ENCODE results near the gene ANAPC15. TPM values are rescaled to one million over a fixed set of nuclear protein-coding genes. Genes with fewer than 3 reads are reported as not detected.

The ANAPC15 gene
- total and polyA plus RNA-seq, 2 donors (not counting 3 experiments of a cell fraction or from before 2014, with no cell fraction given), result 67.0 to 70.5 TPM

DNA sequence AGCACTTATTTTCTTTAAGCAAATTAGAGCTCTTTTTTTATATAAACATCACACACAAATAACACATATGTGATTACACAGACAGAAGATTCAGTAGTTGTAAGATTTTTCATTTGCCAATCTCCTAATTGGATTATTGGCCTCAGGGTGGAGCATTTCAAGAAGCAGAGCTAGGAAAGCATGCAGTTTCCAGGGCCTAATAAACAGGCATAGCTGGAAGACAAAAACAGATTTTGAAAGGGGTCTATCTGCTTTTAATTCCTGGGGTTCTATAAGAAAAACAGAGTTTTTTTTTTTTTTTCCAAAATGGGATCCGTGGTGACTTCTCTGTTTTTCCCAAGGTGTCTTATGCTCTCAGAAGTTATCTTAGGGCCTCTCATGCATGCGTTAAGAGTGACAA is 15.4 kb upstream of the ANAPC15 start:
- Histone ChIP-seq H4K20me1 (replicated peaks; ENCODE audit: control insufficient read depth, extremely low read depth, insufficient read depth, low read length) (no peaks in the 10 kb centered on the region), H3K9me3 (replicated peaks; ENCODE audit: control insufficient read depth, insufficient read depth, low read length) (no peaks in the 10 kb centered on the region), H3K9ac (replicated peaks; ENCODE audit: extremely low read depth, insufficient read depth, low read length) (no peak overlapping the region), H3K36me3 (ENCODE audit: control insufficient read depth in 2 of 2, extremely low read depth in 1 of 2, insufficient read depth in 2 of 2, low read length in 2 of 2) (no peaks in the 10 kb centered on the region), H3K27ac (ENCODE audit: insufficient read depth, low read depth, low read length) (no peak overlapping the region), H3K4me1 (ENCODE audit: control insufficient read depth, extremely low read depth, insufficient read depth, low read length) (no peaks in the 10 kb centered on the region), H3K4me3 (replicated peaks in 1 of 3; ENCODE audit: insufficient read depth in 1 of 3, low read depth in 1 of 3, low read length in 3 of 3) (no peak overlapping the region), H2AFZ (ENCODE audit: low read depth, low read length) (no peak overlapping the region), H3K9me1 (replicated peaks; ENCODE audit: control insufficient read depth, extremely low read depth, insufficient read depth, low read length) (no peaks in the 10 kb centered on the region), H3K79me2 (ENCODE audit: control insufficient read depth, insufficient read depth, low read length) (no peaks in the 10 kb centered on the region), H3K27me3 (ENCODE audit: control insufficient read depth in 2 of 2, insufficient read depth in 2 of 2, low read length in 2 of 2) (peaks cover 2 to 8% of the 10 kb centered on the region in 2 experiments), H3K4me2 (ENCODE audit: insufficient read depth, low read length) (no peak overlapping the region)
- CTCF ChIA-PET, result interaction anchor here (0.9 to 1.0 kb wide), 2 partner anchors 24 to 103 kb away, joined by 3 read pairs; no protein-coding TSS in a partner anchor
- intact Hi-C loops (cut with micrococcal nuclease) (no loop called here), dilution Hi-C loops (cut with MboI; ENCODE audit: extremely low pct_ligation_motif_present, low sequenced_read_pairs) (no loop called here)
- BruUV-seq (replicated peaks), result no TSS peak
- POLR2A ChIA-PET, result no interaction called here
- FAIRE-seq (no peak), DNase-seq (ENCODE audit: low read depth, low spot score) (no peak)
- no peak for TF ChIP-seq POLR2AphosphoS5 (IDR thresholded peaks at IDR 0.05; ENCODE audit: insufficient read depth, low read depth, low read length)
- TF ChIP-seq POLR2A (IDR thresholded peaks at IDR 0.05; ENCODE audit: low read depth, low read length), result no peak
- TF ChIP-seq MYC (IDR thresholded peaks at IDR 0.05; ENCODE audit: low read depth, low read length), result no peak

DNA sequence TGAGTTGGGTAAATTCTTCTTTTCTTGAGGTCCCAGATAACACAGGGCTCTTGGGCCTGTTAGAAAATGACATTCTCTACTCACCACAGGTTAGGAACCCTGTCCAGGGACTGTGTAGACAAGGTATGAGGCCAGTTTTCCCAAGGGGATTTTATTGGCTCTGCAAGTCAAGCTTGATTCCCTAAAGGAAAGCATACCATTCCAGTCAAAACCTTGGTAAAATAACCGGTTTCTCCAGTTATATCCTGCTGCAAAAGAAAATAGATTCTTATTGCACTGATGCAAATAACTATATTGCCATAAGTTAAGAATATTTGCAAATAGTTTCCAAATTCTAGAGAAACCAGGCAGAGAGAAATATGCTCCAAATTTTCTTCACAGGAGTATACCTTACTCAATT is 13.5 kb upstream of the ANAPC15 start:
- no peak for TF ChIP-seq FOS (IDR thresholded peaks at IDR 0.05; ENCODE audit: borderline replicate concordance, insufficient read depth, low read length)
- no peak for TF ChIP-seq POLR2A (IDR thresholded peaks at IDR 0.05; ENCODE audit: low read depth, low read length)
- TF ChIP-seq GATA2 (IDR thresholded peaks at IDR 0.05; ENCODE audit: insufficient read depth, insufficient read length, low read depth, low read length), result no peak
- no peak for TF ChIP-seq EZH2 (IDR thresholded peaks at IDR 0.05; ENCODE audit: borderline replicate concordance, low read depth, low read length, severe bottlenecking)
- no peak for TF ChIP-seq JUN (IDR thresholded peaks at IDR 0.05; ENCODE audit: borderline replicate concordance, insufficient read depth, insufficient read length, low read depth)
- TF ChIP-seq CTCF (IDR thresholded peaks at IDR 0.05; ENCODE audit: extremely low read depth in 1 of 2, insufficient read depth in 1 of 2, low read depth in 1 of 2, low read length in 2 of 2), result no peak
- no peak for TF ChIP-seq POLR2AphosphoS5 (IDR thresholded peaks at IDR 0.05; ENCODE audit: insufficient read depth, low read depth, low read length)
- TF ChIP-seq, protein P1, sequence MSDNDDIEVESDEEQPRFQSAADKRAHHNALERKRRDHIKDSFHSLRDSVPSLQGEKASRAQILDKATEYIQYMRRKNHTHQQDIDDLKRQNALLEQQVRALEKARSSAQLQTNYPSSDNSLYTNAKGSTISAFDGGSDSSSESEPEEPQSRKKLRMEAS (IDR thresholded peaks at IDR 0.05; ENCODE audit: insufficient read depth, insufficient read length), result no peak
- TF ChIP-seq MYC (IDR thresholded peaks at IDR 0.05; ENCODE audit: low read depth, low read length), result no peak
- H3K36me3 ChIP-seq (ENCODE audit: control insufficient read depth in 2 of 2, extremely low read depth in 1 of 2, insufficient read depth in 2 of 2, low read length in 2 of 2), result no peaks in the 10 kb centered on the region
- no peak overlapping the region for H2AFZ ChIP-seq (ENCODE audit: low read depth, low read length)
- H3K9me3 ChIP-seq (replicated peaks; ENCODE audit: control insufficient read depth, insufficient read depth, low read length), result no peaks in the 10 kb centered on the region
- no peak overlapping the region for H3K4me3 ChIP-seq (replicated peaks in 1 of 3; ENCODE audit: insufficient read depth in 1 of 3, low read depth in 1 of 3, low read length in 3 of 3)
- no peak overlapping the region for H3K9ac ChIP-seq (replicated peaks; ENCODE audit: extremely low read depth, insufficient read depth, low read length)
- no peaks in the 10 kb centered on the region for H3K79me2 ChIP-seq (ENCODE audit: control insufficient read depth, insufficient read depth, low read length)
- H3K27me3 ChIP-seq (ENCODE audit: control insufficient read depth in 2 of 2, insufficient read depth in 2 of 2, low read length in 2 of 2), result peaks cover 0 to 4% of the 10 kb centered on the region in 2 experiments
- FAIRE-seq (no peak), DNase-seq (ENCODE audit: low read depth, low spot score) (no peak)
- H3K4me2 ChIP-seq (ENCODE audit: insufficient read depth, low read length), result no peak overlapping the region
- POLR2A ChIA-PET, result no interaction called here
- intact Hi-C loops (cut with micrococcal nuclease), result no loop called here
- H4K20me1 ChIP-seq (replicated peaks; ENCODE audit: control insufficient read depth, extremely low read depth, insufficient read depth, low read length), result no peaks in the 10 kb centered on the region
- no peak overlapping the region for H3K27ac ChIP-seq (ENCODE audit: insufficient read depth, low read depth, low read length)
- no TSS peak for BruUV-seq (replicated peaks)
- no peaks in the 10 kb centered on the region for H3K4me1 ChIP-seq (ENCODE audit: control insufficient read depth, extremely low read depth, insufficient read depth, low read length)
- dilution Hi-C loops (cut with MboI; ENCODE audit: extremely low pct_ligation_motif_present, low sequenced_read_pairs), result no loop called here
- CTCF ChIA-PET, result interaction anchor here (0.9 to 4.1 kb wide), 3 partner anchors 18 to 305 kb away, joined by 3 to 25 read pairs (median 4); no protein-coding TSS in a partner anchor
- H3K9me1 ChIP-seq (replicated peaks; ENCODE audit: control insufficient read depth, extremely low read depth, insufficient read depth, low read length), result no peaks in the 10 kb centered on the region

Measured in endothelial cell of umbilical vein (primary cell).